Activated CD4-positive, alpha-beta memory T cell treated with anti-CD3 and anti-CD28 coated beads for 36 hours (primary cell): ENCODE data around the gene ZNF580. TPM values are rescaled to one million over a fixed set of nuclear protein-coding genes. Genes with fewer than 3 reads are reported as not detected.

Experiments
- CTCF ChIA-PET: fragments of 350-600 bp; sonication (Branson Sonifier 250); formaldehyde crosslinking; loops from one replicate; lab custom pipeline; 2021; ENCODE audit warnings: antibody characterized with exemption, inconsistent platforms; lab: Charles Lee
- POLR2A ChIA-PET: fragments of 350-600 bp; sonication (Branson Sonifier 250); formaldehyde crosslinking; loops from one replicate; lab custom pipeline; 2021; ENCODE audit warnings: antibody characterized with exemption; lab: Charles Lee
- DNase-seq: peaks from one replicate; pipeline ENCODE4 v3.0.0-alpha.2; 2020
- H3K27ac Mint-ChIP-seq: one replicate; pipeline ENCODE4 v1.8.0; 2021; ENCODE audit warnings: mixed read lengths
- H3K27me3 Mint-ChIP-seq: one replicate; pipeline ENCODE4 v1.8.0; 2021; ENCODE audit warnings: mixed read lengths
- H3K36me3 Mint-ChIP-seq: one replicate; pipeline ENCODE4 v1.8.0; 2021; ENCODE audit warnings: mixed read lengths
- H3K4me1 Mint-ChIP-seq: one replicate; pipeline ENCODE4 v1.8.0; 2021; ENCODE audit warnings: low read depth, mixed read lengths
- H3K4me3 Mint-ChIP-seq: one replicate; pipeline ENCODE4 v1.8.0; 2021; ENCODE audit warnings: mild to moderate bottlenecking, mixed read lengths
- H3K9me3 Mint-ChIP-seq: one replicate; pipeline ENCODE4 v1.8.0; 2021; ENCODE audit warnings: mixed read lengths
- intact Hi-C: fragments of 100-400 bp; cut with micrococcal nuclease; formaldehyde crosslinking; loops from one replicate; pipeline ENCODE4 v1.15.1; 2023
- total RNA-seq, 2 experiments: library from RNA; stranded (reverse); gene quantifications; one replicate each; pipeline ENCODE4 v1.2.3, GENCODE V29; 2021

ZNF580 gene
- total RNA-seq, 2 experiments from 2014 or later, result 23.4 to 23.5 TPM

- Mint-ChIP-seq H3K4me1 (peaks cover 29% of the 10 kb centered on the region), H3K27me3 (no peaks in the 10 kb centered on the region), H3K36me3 (peaks cover 34% of the 10 kb centered on the region), H3K4me3 (peak overlapping the region; percentile 93), H3K9me3 (no peaks in the 10 kb centered on the region), H3K27ac (peak overlapping the region; percentile 100)
- CTCF ChIA-PET, result interaction anchor here (2.3 to 2.6 kb wide), 2 partner anchors 9 to 16 kb away, joined by 5 to 23 read pairs; no protein-coding TSS in a partner anchor
- no peak for DNase-seq
- POLR2A ChIA-PET, result no interaction called here
- intact Hi-C loops, result loop anchor here (1.0 to 10.0 kb wide), 4 partner anchors 20 to 1211 kb away; partner anchors contain the start of genes EPN1, LENG8, PPP1R12C and ZSCAN5A
These were observed 14.8 kb downstream of the ZNF580 start for GRCh38 chr19:55655648-55656040.

GRCh38 chr19:55656552-55656951 lies 15.8 kb downstream of the ZNF580 start:
- DNase-seq, result no peak
- Mint-ChIP-seq H3K9me3 (no peaks in the 10 kb centered on the region), H3K36me3 (peaks cover 39% of the 10 kb centered on the region), H3K27me3 (no peaks in the 10 kb centered on the region), H3K27ac (peak overlapping the region; percentile 100), H3K4me1 (peaks cover 29% of the 10 kb centered on the region), H3K4me3 (peak overlapping the region; percentile 93)
- intact Hi-C loops, result loop anchor here (10.0 kb wide), 2 partner anchors 658 to 1212 kb away; partner anchors contain the start of genes LENG8 and ZSCAN5A
- ChIA-PET CTCF (interaction anchor here (0.7 to 2.6 kb wide), 10 partner anchors 9 to 189 kb away, joined by 3 to 23 read pairs (median 4); no protein-coding TSS in a partner anchor), POLR2A (interaction anchor here (0.6 to 1.6 kb wide), 6 partner anchors 9 to 484 kb away, joined by 3 to 8 read pairs (median 3); partner anchors contain the start of genes EPN1 and ZNF444)

GRCh38 chr19:55656988-55657747 lies 16.4 kb downstream of the ZNF580 start:
- no peaks in the 10 kb centered on the region for H3K27me3 Mint-ChIP-seq
- ChIA-PET CTCF (interaction anchor here (0.7 to 2.6 kb wide), 13 partner anchors 9 to 189 kb away, joined by 3 to 23 read pairs (median 4); no protein-coding TSS in a partner anchor), POLR2A (interaction anchor here (0.6 to 1.6 kb wide), 8 partner anchors 8 to 484 kb away, joined by 3 to 8 read pairs (median 3); partner anchors contain the start of genes EPN1 and ZNF444)
- intact Hi-C loops, result loop anchor here (10.0 kb wide), 2 partner anchors 658 to 1212 kb away; partner anchors contain the start of genes LENG8 and ZSCAN5A
- no peaks in the 10 kb centered on the region for H3K9me3 Mint-ChIP-seq
- peaks cover 29% of the 10 kb centered on the region for H3K4me1 Mint-ChIP-seq
- DNase-seq, result peak; percentile 58
- peaks cover 46% of the 10 kb centered on the region for H3K36me3 Mint-ChIP-seq
- H3K4me3 Mint-ChIP-seq, result peak overlapping the region; percentile 93
- H3K27ac Mint-ChIP-seq, result peak overlapping the region; percentile 100

GRCh38 chr19:55658846-55659459 lies 18.2 kb downstream of the ZNF580 start:
- no peaks in the 10 kb centered on the region for H3K9me3 Mint-ChIP-seq
- peaks cover 29% of the 10 kb centered on the region for H3K4me1 Mint-ChIP-seq
- H3K36me3 Mint-ChIP-seq, result peaks cover 61% of the 10 kb centered on the region
- ChIA-PET CTCF (no interaction called here), POLR2A (no interaction called here)
- H3K27ac Mint-ChIP-seq, result no peak overlapping the region
- DNase-seq, result no peak
- intact Hi-C loops, result loop anchor here (10.0 kb wide), 2 partner anchors 656 to 1214 kb away; partner anchors contain the start of genes LENG8 and ZSCAN5A
- no peak overlapping the region for H3K4me3 Mint-ChIP-seq
- H3K27me3 Mint-ChIP-seq, result no peaks in the 10 kb centered on the region

- DNase-seq, result no peak
- Mint-ChIP-seq H3K27me3 (no peaks in the 10 kb centered on the region), H3K4me1 (peaks cover 29% of the 10 kb centered on the region), H3K36me3 (peaks cover 67% of the 10 kb centered on the region), H3K4me3 (no peak overlapping the region), H3K27ac (peak overlapping the region; percentile 38), H3K9me3 (no peaks in the 10 kb centered on the region)
- POLR2A ChIA-PET, result no interaction called here
- CTCF ChIA-PET, result interaction anchor here (1.0 kb wide), 1 partner anchor 11 kb away, joined by 4 read pairs; no protein-coding TSS in a partner anchor
- intact Hi-C loops, result loop anchor here (10.0 kb wide), 2 partner anchors 655 to 1215 kb away; partner anchors contain the start of genes LENG8 and ZSCAN5A
These were observed 19.0 kb downstream of the ZNF580 start for GRCh38 chr19:55659822-55660221.

GRCh38 chr19:55660404-55660803 lies 19.6 kb downstream of the ZNF580 start:
- POLR2A ChIA-PET, result no interaction called here
- Mint-ChIP-seq H3K27me3 (no peaks in the 10 kb centered on the region), H3K4me1 (peaks cover 29% of the 10 kb centered on the region), H3K9me3 (no peaks in the 10 kb centered on the region), H3K4me3 (no peak overlapping the region), H3K27ac (peak overlapping the region; percentile 38), H3K36me3 (peaks cover 68% of the 10 kb centered on the region)
- CTCF ChIA-PET, result interaction anchor here (1.0 kb wide), 1 partner anchor 11 kb away, joined by 4 read pairs; no protein-coding TSS in a partner anchor
- no peak for DNase-seq
- intact Hi-C loops, result no loop called here

GRCh38 chr19:55660991-55661390 lies 20.2 kb downstream of the ZNF580 start:
- POLR2A ChIA-PET, result no interaction called here
- CTCF ChIA-PET, result no interaction called here
- DNase-seq, result no peak
- intact Hi-C loops, result no loop called here
- Mint-ChIP-seq H3K36me3 (peaks cover 66% of the 10 kb centered on the region), H3K27ac (peak overlapping the region; percentile 23), H3K27me3 (no peaks in the 10 kb centered on the region), H3K9me3 (no peaks in the 10 kb centered on the region), H3K4me3 (no peak overlapping the region), H3K4me1 (peaks cover 26% of the 10 kb centered on the region)

- H3K27me3 Mint-ChIP-seq, result no peaks in the 10 kb centered on the region
- H3K36me3 Mint-ChIP-seq, result peaks cover 62% of the 10 kb centered on the region
- ChIA-PET CTCF (no interaction called here), POLR2A (no interaction called here)
- H3K9me3 Mint-ChIP-seq, result no peaks in the 10 kb centered on the region
- H3K27ac Mint-ChIP-seq, result peak overlapping the region; percentile 7
- DNase-seq, result no peak
- H3K4me1 Mint-ChIP-seq, result peaks cover 25% of the 10 kb centered on the region
- intact Hi-C loops, result no loop called here
- no peak overlapping the region for H3K4me3 Mint-ChIP-seq
These were observed 21.0 kb downstream of the ZNF580 start for GRCh38 chr19:55661826-55662225.

- H3K27me3 Mint-ChIP-seq, result no peaks in the 10 kb centered on the region
- intact Hi-C loops, result no loop called here
- H3K9me3 Mint-ChIP-seq, result no peaks in the 10 kb centered on the region
- H3K4me1 Mint-ChIP-seq, result peaks cover 7% of the 10 kb centered on the region
- H3K27ac Mint-ChIP-seq, result no peak overlapping the region
- DNase-seq, result no peak
- ChIA-PET CTCF (interaction anchor here (0.8 kb wide), 1 partner anchor 145 kb away, joined by 3 read pairs; no protein-coding TSS in a partner anchor), POLR2A (no interaction called here)
- peaks cover 55% of the 10 kb centered on the region for H3K36me3 Mint-ChIP-seq
- no peak overlapping the region for H3K4me3 Mint-ChIP-seq
These were observed 23.2 kb downstream of the ZNF580 start for GRCh38 chr19:55663846-55664536.

GRCh38 chr19:55666343-55667005 lies 25.7 kb downstream of the ZNF580 start:
- intact Hi-C loops, result no loop called here
- H3K36me3 Mint-ChIP-seq, result peaks cover 57% of the 10 kb centered on the region
- ChIA-PET POLR2A (interaction anchor here (0.7 to 2.0 kb wide), 2 partner anchors 10 to 62 kb away, joined by 3 to 8 read pairs; no protein-coding TSS in a partner anchor), CTCF (interaction anchor here (1.2 kb wide), 1 partner anchor 9 kb away, joined by 3 read pairs; no protein-coding TSS in a partner anchor)
- no peaks in the 10 kb centered on the region for H3K9me3 Mint-ChIP-seq
- H3K4me3 Mint-ChIP-seq, result no peak overlapping the region
- no peak for DNase-seq
- no peaks in the 10 kb centered on the region for H3K27me3 Mint-ChIP-seq
- no peak overlapping the region for H3K27ac Mint-ChIP-seq
- H3K4me1 Mint-ChIP-seq, result peaks cover 12% of the 10 kb centered on the region

- POLR2A ChIA-PET, result interaction anchor here (0.7 to 2.0 kb wide), 2 partner anchors 10 to 63 kb away, joined by 3 to 8 read pairs; no protein-coding TSS in a partner anchor
- Mint-ChIP-seq H3K9me3 (no peaks in the 10 kb centered on the region), H3K27me3 (no peaks in the 10 kb centered on the region), H3K4me3 (no peak overlapping the region), H3K4me1 (peaks cover 13% of the 10 kb centered on the region), H3K36me3 (peaks cover 54% of the 10 kb centered on the region), H3K27ac (no peak overlapping the region)
- no peak for DNase-seq
- intact Hi-C loops, result no loop called here
- CTCF ChIA-PET, result interaction anchor here (1.2 kb wide), 1 partner anchor 36 kb away, joined by 3 read pairs; no protein-coding TSS in a partner anchor
These were observed 26.2 kb downstream of the ZNF580 start for GRCh38 chr19:55667006-55667381.
